ENCODE data around the gene TMEM239.

- TF ChIP-seq CTCF (conservative IDR thresholded peaks at IDR 0.05 in 1 of 2, IDR thresholded peaks at IDR 0.05 in 1 of 2; ENCODE audit: extremely low read depth in 1 of 2, insufficient read depth in 1 of 2, low read depth in 1 of 2, low read length in 2 of 2) (no peak), EZH2 (IDR thresholded peaks at IDR 0.05; ENCODE audit: borderline replicate concordance, low read length) (no peak)
These were observed 11.9 kb upstream of the TMEM239 start for GRCh38 chr20:2804041-2804828.
